Measurements from ENCODE around the gene RAC3. TPM values are rescaled to one million over a fixed set of nuclear protein-coding genes. Genes with fewer than 3 reads are reported as not detected.

RAC3 gene
- total and polyA plus RNA-seq, 9 of the 15 experiments (the other 6 are each of a cell fraction or from before 2014, with no cell fraction given), result 0.23 to 292 (median 118) TPM

GRCh38 chr17:82035488-82035887 lies 4.0 kb downstream of the RAC3 start:
- H3K79me2 ChIP-seq (ENCODE audit: control insufficient read depth, insufficient read depth, low read length), result peaks cover 41% of the 10 kb centered on the region
- H3K9ac ChIP-seq (ENCODE audit: insufficient read depth in 1 of 2, low read depth in 2 of 2, low read length in 2 of 2), result peak overlapping the region in 1 of 2 experiments; percentile 97; a peak in 3 of 4 replicates
- peaks cover 29 to 80% of the 10 kb centered on the region in 2 experiments for H3K4me1 ChIP-seq (replicated peaks in 1 of 2; ENCODE audit: control insufficient read depth in 2 of 2, insufficient read depth in 2 of 2, low read length in 2 of 2)
- ChIA-PET CTCF (ENCODE audit: low intra/inter-chr PET ratio) (no interaction called here), POLR2A (interaction anchor here (0.6 to 6.4 kb wide), 6 partner anchors 14 to 93 kb away, joined by 3 to 51 read pairs (median 4); partner anchors contain the start of genes CENPX and LRRC45)
- peaks cover 6% of the 10 kb centered on the region for H3K9me1 ChIP-seq (ENCODE audit: control insufficient read depth, insufficient read depth, low read length)
- intact Hi-C loops (cut with micrococcal nuclease) (loop anchor here (10.0 kb wide), 1 partner anchor 309 kb away; no protein-coding TSS in a partner anchor), in situ Hi-C loops (cut with MboI) (no loop called here)
- ATAC-seq (no peak), DNase-seq (ENCODE audit: extremely low read depth in 1 of 4, low spot score in 3 of 4) (no peak), FAIRE-seq (no peak)
- no TSS peak for BruUV-seq (replicated peaks)
- H3K4me3 ChIP-seq, result no peak overlapping the region
- H4K20me1 ChIP-seq (replicated peaks; ENCODE audit: control insufficient read depth, insufficient read depth, low read length), result peaks cover 21% of the 10 kb centered on the region; the same call in 1 of the 2 replicates
- H3K9me3 ChIP-seq (replicated peaks; ENCODE audit: control insufficient read depth, insufficient read depth, low read depth, low read length), result no peaks in the 10 kb centered on the region
- TF ChIP-seq ZNF280A (IDR thresholded peaks at IDR 0.05; ENCODE audit: low read depth, partially characterized antibody) (no peak), NFE2L1 (tag; IDR thresholded peaks at IDR 0.05; ENCODE audit: borderline replicate concordance, low read depth) (no peak), PRMT5 (CRISPR knock-in tag; IDR thresholded peaks at IDR 0.05) (no peak), ILK (tag; IDR thresholded peaks at IDR 0.05; ENCODE audit: borderline replicate concordance, low read depth) (no peak)
- TF ChIP-seq, protein P1, sequence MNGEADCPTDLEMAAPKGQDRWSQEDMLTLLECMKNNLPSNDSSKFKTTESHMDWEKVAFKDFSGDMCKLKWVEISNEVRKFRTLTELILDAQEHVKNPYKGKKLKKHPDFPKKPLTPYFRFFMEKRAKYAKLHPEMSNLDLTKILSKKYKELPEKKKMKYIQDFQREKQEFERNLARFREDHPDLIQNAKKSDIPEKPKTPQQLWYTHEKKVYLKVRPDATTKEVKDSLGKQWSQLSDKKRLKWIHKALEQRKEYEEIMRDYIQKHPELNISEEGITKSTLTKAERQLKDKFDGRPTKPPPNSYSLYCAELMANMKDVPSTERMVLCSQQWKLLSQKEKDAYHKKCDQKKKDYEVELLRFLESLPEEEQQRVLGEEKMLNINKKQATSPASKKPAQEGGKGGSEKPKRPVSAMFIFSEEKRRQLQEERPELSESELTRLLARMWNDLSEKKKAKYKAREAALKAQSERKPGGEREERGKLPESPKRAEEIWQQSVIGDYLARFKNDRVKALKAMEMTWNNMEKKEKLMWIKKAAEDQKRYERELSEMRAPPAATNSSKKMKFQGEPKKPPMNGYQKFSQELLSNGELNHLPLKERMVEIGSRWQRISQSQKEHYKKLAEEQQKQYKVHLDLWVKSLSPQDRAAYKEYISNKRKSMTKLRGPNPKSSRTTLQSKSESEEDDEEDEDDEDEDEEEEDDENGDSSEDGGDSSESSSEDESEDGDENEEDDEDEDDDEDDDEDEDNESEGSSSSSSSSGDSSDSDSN (IDR thresholded peaks at IDR 0.05; ENCODE audit: borderline replicate concordance in 1 of 2, low read depth in 2 of 2, low read length in 2 of 2), result no peak
- TF ChIP-seq, protein P2, sequence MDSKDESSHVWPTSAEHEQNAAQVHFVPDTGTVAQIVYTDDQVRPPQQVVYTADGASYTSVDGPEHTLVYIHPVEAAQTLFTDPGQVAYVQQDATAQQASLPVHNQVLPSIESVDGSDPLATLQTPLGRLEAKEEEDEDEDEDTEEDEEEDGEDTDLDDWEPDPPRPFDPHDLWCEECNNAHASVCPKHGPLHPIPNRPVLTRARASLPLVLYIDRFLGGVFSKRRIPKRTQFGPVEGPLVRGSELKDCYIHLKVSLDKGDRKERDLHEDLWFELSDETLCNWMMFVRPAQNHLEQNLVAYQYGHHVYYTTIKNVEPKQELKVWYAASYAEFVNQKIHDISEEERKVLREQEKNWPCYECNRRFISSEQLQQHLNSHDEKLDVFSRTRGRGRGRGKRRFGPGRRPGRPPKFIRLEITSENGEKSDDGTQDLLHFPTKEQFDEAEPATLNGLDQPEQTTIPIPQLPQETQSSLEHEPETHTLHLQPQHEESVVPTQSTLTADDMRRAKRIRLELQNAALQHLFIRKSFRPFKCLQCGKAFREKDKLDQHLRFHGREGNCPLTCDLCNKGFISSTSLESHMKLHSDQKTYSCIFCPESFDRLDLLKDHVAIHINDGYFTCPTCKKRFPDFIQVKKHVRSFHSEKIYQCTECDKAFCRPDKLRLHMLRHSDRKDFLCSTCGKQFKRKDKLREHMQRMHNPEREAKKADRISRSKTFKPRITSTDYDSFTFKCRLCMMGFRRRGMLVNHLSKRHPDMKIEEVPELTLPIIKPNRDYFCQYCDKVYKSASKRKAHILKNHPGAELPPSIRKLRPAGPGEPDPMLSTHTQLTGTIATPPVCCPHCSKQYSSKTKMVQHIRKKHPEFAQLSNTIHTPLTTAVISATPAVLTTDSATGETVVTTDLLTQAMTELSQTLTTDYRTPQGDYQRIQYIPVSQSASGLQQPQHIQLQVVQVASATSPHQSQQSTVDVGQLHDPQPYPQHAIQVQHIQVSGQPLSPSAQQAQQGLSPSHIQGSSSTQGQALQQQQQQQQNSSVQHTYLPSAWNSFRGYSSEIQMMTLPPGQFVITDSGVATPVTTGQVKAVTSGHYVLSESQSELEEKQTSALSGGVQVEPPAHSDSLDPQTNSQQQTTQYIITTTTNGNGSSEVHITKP (IDR thresholded peaks at IDR 0.05; ENCODE audit: partially characterized antibody), result peak; percentile 92
- no peak overlapping the region for H2AFZ ChIP-seq (ENCODE audit: low read depth, low read length)
- WGBS (ENCODE audit: insufficient coverage, low coverage, missing lambda C conversion rate), result 58% methylated on average over 6 of the region's 8 CpGs
- H3K4me2 ChIP-seq (ENCODE audit: insufficient read depth, low read length), result no peak overlapping the region
- peak overlapping the region; percentile 23; the same call in 1 of the 3 replicates for H3K27ac ChIP-seq (ENCODE audit: extremely low read depth, low read depth, low read length)
- H3K27me3 ChIP-seq (ENCODE audit: control insufficient read depth in 2 of 2, insufficient read depth in 2 of 2, low read length in 2 of 2), result no peaks in the 10 kb centered on the region
- H3K36me3 ChIP-seq (ENCODE audit: control insufficient read depth, insufficient read depth, low read length), result peaks cover 38% of the 10 kb centered on the region; the same call in 2 of the 3 replicates

Measured in K562 (cell line).